Adrenal gland (tissue), 5 donors: Measurements from ENCODE around the gene XPNPEP2.

ENCODE experiments used
- CTCF ChIP-seq, 6 experiments: fragments of 450-650 bp in 4 of 6; fragments of 200-600 bp in 2 of 6; sonication (generic) in 1 of 6; IDR thresholded peaks; 1 replicate in 5 of 6; 2 replicates in 1 of 6; pipeline versions ENCODE4 v1.5.1 to v1.8.0; 2016 to 2021; ENCODE audit warnings: antibody characterized with exemption in 6 of 6, mild to moderate bottlenecking in 2 of 6, moderate library complexity in 1 of 6
- POLR2A ChIP-seq, 2 donors: fragments of 450-650 bp; IDR thresholded peaks; one replicate each; pipeline ENCODE4 v1.6.1; 2017; ENCODE audit warnings: antibody characterized with exemption in 2 of 2, mild to moderate bottlenecking in 2 of 2, moderate library complexity in 1 of 2
- donor health status: DM: no; HTN: no; CAD: no.

DNA sequence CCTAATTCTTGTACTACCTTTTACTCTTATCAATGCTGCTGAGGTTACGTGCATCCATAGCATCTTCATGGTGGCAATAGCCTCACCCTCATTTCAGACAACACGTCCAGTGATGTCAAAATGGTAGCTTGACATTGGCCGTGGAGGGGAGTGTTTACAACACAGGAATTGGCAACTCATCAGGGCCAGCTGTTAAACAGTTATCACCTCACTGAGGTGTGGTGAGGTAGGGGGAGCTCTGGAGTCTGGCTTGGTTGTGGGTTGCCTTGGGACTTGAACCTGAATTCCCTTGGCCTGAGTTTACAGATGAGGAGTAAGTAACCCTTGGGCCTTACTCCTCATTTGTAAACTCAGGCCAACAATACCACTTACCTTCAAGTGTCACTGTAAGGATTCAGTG lies 51.4 kb downstream of the XPNPEP2 start:
- TF ChIP-seq POLR2A (IDR thresholded peaks at IDR 0.05) (no peak), CTCF (IDR thresholded peaks at IDR 0.05) (no peak)
